Liver (tissue), 9 donors: ENCODE data around the gene ARL5A. TPM values are rescaled to one million over a fixed set of nuclear protein-coding genes. Genes with fewer than 3 reads are reported as not detected.

ENCODE experiments used
- DNase-seq: peaks from one replicate; pipeline ENCODE4 v3.0.0-alpha.2; 2017; ENCODE audit warnings: low spot score
- H3K27ac ChIP-seq, 2 donors: one replicate each; pipeline ENCODE4 v1.7.0; 2013; ENCODE audit warnings: inconsistent platforms in 2 of 2, low read length in 2 of 2, control low read depth in 1 of 2, low read depth in 1 of 2, mild to moderate bottlenecking in 1 of 2
- H3K27me3 ChIP-seq, 4 donors: one replicate each; pipeline versions ENCODE4 v1.6.1 to v1.7.0; 2013; ENCODE audit warnings: low read length in 3 of 4, inconsistent platforms in 1 of 4, mild to moderate bottlenecking in 1 of 4, moderate library complexity in 1 of 4; ENCODE audit not compliant: control insufficient read depth in 4 of 4, insufficient read depth in 4 of 4
- H3K36me3 ChIP-seq, 4 donors: one replicate each; pipeline versions ENCODE4 v1.6.1 to v1.7.0; 2013; ENCODE audit warnings: low read length in 3 of 4, mild to moderate bottlenecking in 3 of 4, low read depth in 1 of 4, moderate library complexity in 1 of 4; ENCODE audit not compliant: control insufficient read depth in 4 of 4, insufficient read depth in 3 of 4
- H3K4me1 ChIP-seq, 4 donors: one replicate each; pipeline versions ENCODE4 v1.6.1 to v1.7.0; 2013; ENCODE audit warnings: low read length in 3 of 4, mild to moderate bottlenecking in 3 of 4, moderate library complexity in 1 of 4; ENCODE audit not compliant: control insufficient read depth in 4 of 4, insufficient read depth in 4 of 4
- H3K4me3 ChIP-seq, 3 donors: one replicate each; pipeline versions ENCODE4 v1.6.1 to v1.7.0; 2013; ENCODE audit warnings: low read length in 3 of 3, control low read depth in 1 of 3, low read depth in 1 of 3, mild to moderate bottlenecking in 1 of 3
- H3K9ac ChIP-seq, 2 donors: one replicate each; pipeline ENCODE4 v1.7.0; 2013; ENCODE audit warnings: low read length in 2 of 2, mild to moderate bottlenecking in 2 of 2, moderate library complexity in 2 of 2, control low read depth in 1 of 2, low read depth in 1 of 2
- H3K9me3 ChIP-seq, 4 donors: one replicate each; pipeline versions ENCODE4 v1.6.1 to v1.7.0; 2013; ENCODE audit warnings: low read length in 3 of 4; ENCODE audit not compliant: control insufficient read depth in 4 of 4
- ATF3 ChIP-seq: IDR thresholded peaks from 2 replicates; pipeline ENCODE4 v1.6.1; 2016; ENCODE audit warnings: antibody characterized with exemption
- CTCF ChIP-seq: fragments of 150-350 bp; IDR thresholded peaks from 2 replicates; pipeline ENCODE4 v1.5.1; 2017; ENCODE audit warnings: improper control_type of control experiment, low read depth, low read length; ENCODE audit not compliant: missing input control
- EGR1 ChIP-seq, 2 donors: IDR thresholded peaks; 2 replicates each; pipeline ENCODE4 v1.6.1; 2016 to 2018; ENCODE audit warnings: antibody characterized with exemption in 2 of 2, low read depth in 2 of 2
- FOXA1 ChIP-seq: IDR thresholded peaks from 2 replicates; pipeline ENCODE4 v1.6.1; 2016; ENCODE audit warnings: antibody characterized with exemption
- FOXA2 ChIP-seq: IDR thresholded peaks from 2 replicates; pipeline ENCODE4 v1.6.1; 2016; ENCODE audit warnings: antibody characterized with exemption
- GABPA ChIP-seq, 2 donors: IDR thresholded peaks in 1 of 2; conservative IDR thresholded peaks in 1 of 2; 2 replicates each; pipeline ENCODE4 v1.6.1; 2016; ENCODE audit warnings: antibody characterized with exemption in 2 of 2, mild to moderate bottlenecking in 1 of 2, moderate library complexity in 1 of 2
- HNF4A ChIP-seq, 2 donors: conservative IDR thresholded peaks; 2 replicates each; pipeline ENCODE4 v1.6.1; 2016; ENCODE audit warnings: antibody characterized with exemption in 2 of 2, mild to moderate bottlenecking in 2 of 2
- HNF4G ChIP-seq: IDR thresholded peaks from 2 replicates; pipeline ENCODE4 v1.6.1; 2016; ENCODE audit warnings: antibody characterized with exemption
- MAX ChIP-seq: IDR thresholded peaks from 2 replicates; pipeline ENCODE4 v1.6.1; 2016; ENCODE audit warnings: antibody characterized with exemption
- NR2F2 ChIP-seq: IDR thresholded peaks from 2 replicates; pipeline ENCODE4 v1.6.1; 2016; ENCODE audit warnings: antibody characterized with exemption
- RAD21 ChIP-seq, 2 donors: IDR thresholded peaks; 2 replicates each; pipeline ENCODE4 v1.6.1; 2016; ENCODE audit warnings: antibody characterized with exemption in 2 of 2, mild to moderate bottlenecking in 2 of 2
- REST ChIP-seq: IDR thresholded peaks from 2 replicates; pipeline ENCODE4 v1.6.1; 2016; ENCODE audit warnings: antibody characterized with exemption, mild to moderate bottlenecking
- RXRA ChIP-seq, 2 donors: IDR thresholded peaks; 2 replicates each; pipeline ENCODE4 v1.6.1; 2017 to 2018; ENCODE audit warnings: antibody characterized with exemption in 2 of 2, mild to moderate bottlenecking in 1 of 2
- SP1 ChIP-seq: IDR thresholded peaks from 2 replicates; pipeline ENCODE4 v1.6.1; 2018; ENCODE audit warnings: antibody characterized with exemption, mild to moderate bottlenecking
- TAF1 ChIP-seq: conservative IDR thresholded peaks from 2 replicates; pipeline ENCODE4 v1.6.1; 2016; ENCODE audit warnings: antibody characterized with exemption, mild to moderate bottlenecking
- YY1 ChIP-seq: IDR thresholded peaks from 2 replicates; pipeline ENCODE4 v1.6.1; 2016; ENCODE audit warnings: antibody characterized with exemption, mild to moderate bottlenecking
- ZBTB33 ChIP-seq: IDR thresholded peaks from 2 replicates; pipeline ENCODE4 v1.6.1; 2016; ENCODE audit warnings: antibody characterized with exemption
- WGBS: extraction: QIAGEN DNeasy Blood & Tissue Kit; methylation state at CpG from one replicate; pipeline ENCODE4 v1.1.7; 2013; 5-methylcytosine and 5-hydroxymethylcytosine counted together
- polyA plus RNA-seq, 2 donors: library from polyadenylated mRNA; stranded (reverse) in 1 of 2; unstranded in 1 of 2; fragments of 200-250 nt in 1 of 2; fragments of >200 nt in 1 of 2; fragmentation: Nextera tagmentation in 1 of 2; extraction: Ambion mirVana in 1 of 2; gene quantifications; one replicate each; pipeline versions ENCODE4 v1.2.1 to v1.2.3, GENCODE V29; 2013 to 2015
- total RNA-seq, 2 donors: library from RNA; depleted of rRNA; stranded (reverse); fragments of >200 nt; gene quantifications; one replicate each; pipeline ENCODE4 v1.2.3, GENCODE V29; 2014
- donor health status: healthy.
- donor health status: healthy.
- donor health status: healthy.
- donor health status: healthy.
- donor health status: healthy.

The ARL5A gene
- total and polyA plus RNA-seq, 4 donors = 9.0 to 41.6 (median 18.0) TPM

GRCh38 chr2:151775057-151775740 lies 53.0 kb downstream of the ARL5A start:
- DNase-seq = no peak
- no peak for TF ChIP-seq MAX
- no peak for TF ChIP-seq EGR1 (IDR thresholded peaks at IDR 0.05; ENCODE audit: low read depth in 2 of 2)
- TF ChIP-seq HNF4G = no peak
- no peak for TF ChIP-seq CTCF
- TF ChIP-seq REST = no peak
- H3K27ac ChIP-seq = no peak overlapping the region
- H3K36me3 ChIP-seq = peaks cover 0 to 10% (median 4%) of the 10 kb centered on the region in 4 donors
- H3K27me3 ChIP-seq = no peaks in the 10 kb centered on the region
- H3K4me1 ChIP-seq = no peaks in the 10 kb centered on the region
- WGBS = 93% methylated on average over 6 of the region's 6 CpGs
- H3K4me3 ChIP-seq = no peak overlapping the region
- H3K9me3 ChIP-seq = peaks cover 0 to 2% (median 0%) of the 10 kb centered on the region in 4 donors
- no peak overlapping the region for H3K9ac ChIP-seq

- H3K9ac ChIP-seq = no peak overlapping the region
- H3K36me3 ChIP-seq = peaks cover 0 to 9% (median 4%) of the 10 kb centered on the region in 4 donors
- WGBS = 90% methylated on average over 3 of the region's 3 CpGs
- no peaks in the 10 kb centered on the region for H3K27me3 ChIP-seq
- no peak for TF ChIP-seq HNF4G
- TF ChIP-seq FOXA1 = no peak
- no peak for TF ChIP-seq ATF3
- TF ChIP-seq SP1 = no peak
- TF ChIP-seq TAF1 = no peak
- TF ChIP-seq ZBTB33 = no peak
- no peak for TF ChIP-seq NR2F2
- TF ChIP-seq YY1 = no peak
- no peak for TF ChIP-seq RAD21 (IDR thresholded peaks at IDR 0.05)
- no peak for TF ChIP-seq FOXA2
- TF ChIP-seq REST = no peak
- no peak for TF ChIP-seq GABPA (IDR thresholded peaks at IDR 0.05 in 1 of 2, conservative IDR thresholded peaks at IDR 0.05 in 1 of 2)
- TF ChIP-seq HNF4A (conservative IDR thresholded peaks at IDR 0.05) = no peak
- no peak for TF ChIP-seq CTCF
- no peak for TF ChIP-seq MAX
- TF ChIP-seq RXRA (IDR thresholded peaks at IDR 0.05) = no peak
- no peaks in the 10 kb centered on the region for H3K4me1 ChIP-seq
- H3K27ac ChIP-seq = no peak overlapping the region
- H3K9me3 ChIP-seq = peaks cover 0 to 1% (median 0%) of the 10 kb centered on the region in 4 donors
- no peak for DNase-seq
- H3K4me3 ChIP-seq = no peak overlapping the region
Measured at GRCh38 chr2:151774506-151774905, 53.7 kb downstream of the ARL5A start.
